ENCODE data around the gene GALT.

DNA sequence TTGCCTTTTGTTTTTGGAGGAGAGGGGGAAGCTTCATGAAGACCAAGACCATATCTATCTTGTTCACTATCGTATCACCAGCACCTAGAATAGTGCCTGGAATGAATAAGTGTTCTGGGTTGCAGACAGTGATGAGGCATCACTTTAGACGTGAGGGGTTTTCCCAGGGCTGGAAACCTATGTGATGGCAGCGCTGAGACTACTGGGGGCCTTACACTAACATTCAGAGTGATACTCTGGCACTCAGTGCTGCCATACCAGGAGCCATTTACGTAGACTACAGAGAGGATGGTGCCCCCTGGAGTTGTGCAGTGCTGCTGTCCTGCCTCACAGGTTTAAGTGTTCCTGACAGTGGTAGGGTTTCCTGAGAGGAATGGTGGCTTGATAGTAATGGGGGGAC lies 37.7 kb downstream of the GALT start:
- TF ChIP-seq ZNF274 (IDR thresholded peaks at IDR 0.05; ENCODE audit: low read depth, low read length) (no peak), YY1 (IDR thresholded peaks at IDR 0.05; ENCODE audit: insufficient read depth, insufficient read length) (no peak)

Measured in NT2/D1 (cell line).